H9 (cell line): ENCODE results near the gene MMD2. TPM values are rescaled to one million over a fixed set of nuclear protein-coding genes. Genes with fewer than 3 reads are reported as not detected.

Source experiments
- DNase-seq: peaks from one replicate; pipeline ENCODE4 v3.0.0-alpha.2; 2017
- H2AFZ ChIP-seq: one replicate; pipeline ENCODE4 v1.6.1; 2013; ENCODE audit warnings: mild to moderate bottlenecking, low read length, control low read depth, moderate library complexity
- H2AK5ac ChIP-seq: 2 replicates; pipeline ENCODE4 v1.6.1; 2013; ENCODE audit warnings: low read length, control low read depth, mixed read lengths; ENCODE audit not compliant: insufficient read length
- H2BK120ac ChIP-seq: one replicate; pipeline ENCODE4 v1.6.1; 2013; ENCODE audit warnings: low read depth, mild to moderate bottlenecking, low read length, control low read depth, inconsistent platforms; ENCODE audit not compliant: poor library complexity, severe bottlenecking
- H2BK12ac ChIP-seq: 2 replicates; pipeline ENCODE4 v1.6.1; 2013; ENCODE audit warnings: low read length, control low read depth, mixed read lengths, low read depth; ENCODE audit not compliant: insufficient read length
- H2BK15ac ChIP-seq: 2 replicates; pipeline ENCODE4 v1.6.1; 2013; ENCODE audit warnings: low read depth, low read length, control low read depth
- H2BK20ac ChIP-seq: one replicate; pipeline ENCODE4 v1.6.1; 2013; ENCODE audit warnings: low read depth, mild to moderate bottlenecking, low read length, control low read depth, inconsistent platforms; ENCODE audit not compliant: poor library complexity, severe bottlenecking
- H2BK5ac ChIP-seq: 2 replicates; pipeline ENCODE4 v1.6.1; 2013; ENCODE audit warnings: low read length, control low read depth, mixed read lengths; ENCODE audit not compliant: insufficient read length
- H3K14ac ChIP-seq: 2 replicates; pipeline ENCODE4 v1.6.1; 2013; ENCODE audit warnings: low read length, control low read depth; ENCODE audit not compliant: insufficient read depth
- H3K18ac ChIP-seq: 2 replicates; pipeline ENCODE4 v1.6.1; 2013; ENCODE audit warnings: low read depth, mild to moderate bottlenecking, mixed read lengths, low read length, control low read depth; ENCODE audit not compliant: insufficient read length
- H3K23ac ChIP-seq: 2 replicates; pipeline ENCODE4 v1.6.1; 2013; ENCODE audit warnings: low read length, control low read depth, mixed read lengths, low read depth; ENCODE audit not compliant: insufficient read length
- H3K23me2 ChIP-seq: 2 replicates; pipeline ENCODE4 v1.6.1; 2013; ENCODE audit warnings: low read depth, mild to moderate bottlenecking, mixed read lengths, low read length, control low read depth; ENCODE audit not compliant: insufficient read length, poor library complexity, severe bottlenecking
- H3K27ac ChIP-seq: 2 replicates; pipeline ENCODE4 v1.5.1; 2013; ENCODE audit warnings: low read length, control low read depth, mixed read lengths, low read depth; ENCODE audit not compliant: insufficient read length
- H3K27me3 ChIP-seq: 2 replicates; pipeline ENCODE4 v1.6.1; 2013; ENCODE audit warnings: low read length, control low read depth, inconsistent platforms; ENCODE audit not compliant: insufficient read depth
- H3K4ac ChIP-seq: 2 replicates; pipeline ENCODE4 v1.6.1; 2013; ENCODE audit warnings: low read depth, mild to moderate bottlenecking, control low read depth, inconsistent platforms, low read length, moderate library complexity
- H3K4me1 ChIP-seq: 2 replicates; pipeline ENCODE4 v1.6.1; 2013; ENCODE audit warnings: low read length, control low read depth, inconsistent platforms; ENCODE audit not compliant: insufficient read depth
- H3K4me2 ChIP-seq: 2 replicates; pipeline ENCODE4 v1.6.1; 2013; ENCODE audit warnings: low read length, control low read depth, mixed read lengths; ENCODE audit not compliant: insufficient read length, insufficient read depth
- H3K56ac ChIP-seq: 2 replicates; pipeline ENCODE4 v1.6.1; 2013; ENCODE audit warnings: low read depth, mild to moderate bottlenecking, mixed read lengths, low read length, control low read depth; ENCODE audit not compliant: insufficient read length
- H3K79me1 ChIP-seq: 2 replicates; pipeline ENCODE4 v1.6.1; 2013; ENCODE audit warnings: low read depth, mild to moderate bottlenecking, moderate library complexity, low read length, control low read depth, inconsistent platforms; ENCODE audit not compliant: insufficient read depth, poor library complexity, severe bottlenecking
- H3K79me2 ChIP-seq: 2 replicates; pipeline ENCODE4 v1.6.1; 2013; ENCODE audit warnings: low read length, control low read depth, inconsistent platforms; ENCODE audit not compliant: insufficient read depth
- H3K9ac ChIP-seq: 2 replicates; pipeline ENCODE4 v1.6.1; 2013; ENCODE audit warnings: low read length, control low read depth, mixed read lengths; ENCODE audit not compliant: insufficient read length; ENCODE audit errors: extremely low read depth
- H3K9me3 ChIP-seq: one replicate; pipeline ENCODE4 v1.6.1; 2013; ENCODE audit warnings: low read depth, low read length, inconsistent platforms; ENCODE audit not compliant: control insufficient read depth
- H3T11ph ChIP-seq: one replicate; pipeline ENCODE4 v1.6.1; 2013; ENCODE audit warnings: mild to moderate bottlenecking, low read length, control low read depth, inconsistent platforms
- H4K20me1 ChIP-seq: one replicate; pipeline ENCODE4 v1.6.1; 2013; ENCODE audit not compliant: control insufficient read depth, insufficient read length, insufficient read depth
- H4K5ac ChIP-seq: 2 replicates; pipeline ENCODE4 v1.6.1; 2013; ENCODE audit warnings: low read depth, mild to moderate bottlenecking, mixed read lengths, low read length, control low read depth; ENCODE audit not compliant: insufficient read length
- H4K8ac ChIP-seq: replicated peaks from 2 replicates; pipeline ENCODE4 v1.6.1; 2013; ENCODE audit warnings: low read length, control low read depth, mixed read lengths, low read depth; ENCODE audit not compliant: insufficient read length
- H4K91ac ChIP-seq: 2 replicates; pipeline ENCODE4 v1.6.1; 2013; ENCODE audit warnings: low read depth, mild to moderate bottlenecking, moderate library complexity, mixed read lengths, low read length, control low read depth; ENCODE audit not compliant: insufficient read length
- H3K27ac Mint-ChIP-seq, 3 experiments: 2 replicates in 2 of 3; 3 replicates in 1 of 3; pipeline ENCODE4 v1.8.0; 2020 to 2021; ENCODE audit warnings: mixed read lengths in 3 of 3, mild to moderate bottlenecking in 1 of 3, moderate library complexity in 1 of 3
- H3K27me3 Mint-ChIP-seq: 2 replicates; pipeline ENCODE4 v1.8.0; 2021; ENCODE audit warnings: low read depth, mild to moderate bottlenecking, moderate library complexity, mixed read lengths
- H3K36me3 Mint-ChIP-seq, 3 experiments: 2 replicates in 2 of 3; 3 replicates in 1 of 3; pipeline ENCODE4 v1.8.0; 2020 to 2021; ENCODE audit warnings: low read depth in 3 of 3, mixed read lengths in 3 of 3; ENCODE audit not compliant: insufficient read depth in 1 of 3
- H3K4me1 Mint-ChIP-seq, 2 experiments: 2 replicates each; pipeline ENCODE4 v1.8.0; 2020; ENCODE audit warnings: mixed read lengths in 2 of 2
- H3K4me3 Mint-ChIP-seq, 2 experiments: 2 replicates in 1 of 2; 3 replicates in 1 of 2; pipeline ENCODE4 v1.8.0; 2020 to 2021; ENCODE audit warnings: mild to moderate bottlenecking in 2 of 2, mixed read lengths in 2 of 2, moderate library complexity in 1 of 2
- H3K9me3 Mint-ChIP-seq, 2 experiments: 2 replicates in 1 of 2; 3 replicates in 1 of 2; pipeline ENCODE4 v1.8.0; 2020; ENCODE audit warnings: mild to moderate bottlenecking in 2 of 2, mixed read lengths in 2 of 2, moderate library complexity in 1 of 2
- CTCF ChIP-seq: fragments of 200-600 bp; sonication (generic); conservative IDR thresholded peaks from 3 replicates; pipeline ENCODE4 v1.8.0; 2021; ENCODE audit warnings: antibody characterized with exemption, mild to moderate bottlenecking
- WGBS: extraction: QIAGEN DNeasy Blood & Tissue Kit; methylation state at CpG from one replicate; pipeline ENCODE4 v1.1.7; 2013; ENCODE audit warnings: missing lambda C conversion rate, low lambda C conversion rate, mixed read lengths; ENCODE audit not compliant: insufficient read length; ENCODE audit errors: extremely low coverage; 5-methylcytosine and 5-hydroxymethylcytosine counted together
- total RNA-seq: library from RNA; stranded (reverse); gene quantifications from 2 replicates; pipeline ENCODE4 v1.2.1, GENCODE V29; 2021

The MMD2 gene
- total RNA-seq, 1 experiment from 2014 or later, result 0.20 TPM

- H2BK5ac ChIP-seq, result no peak overlapping the region
- H4K20me1 ChIP-seq, result no peaks in the 10 kb centered on the region
- H3K9ac ChIP-seq, result no peak overlapping the region
- H2BK20ac ChIP-seq, result no peak overlapping the region
- H2BK15ac ChIP-seq, result no peak overlapping the region
- Mint-ChIP-seq H3K4me1 (peaks cover 0 to 5% of the 10 kb centered on the region in 2 experiments; a peak in 3 of 4 replicates), H3K27me3 (no peaks in the 10 kb centered on the region), H3K36me3 (peaks cover 12 to 39% (median 20%) of the 10 kb centered on the region in 3 experiments; a peak in 6 of 7 replicates), H3K27ac (no peak overlapping the region), H3K4me3 (no peak overlapping the region), H3K9me3 (no peaks in the 10 kb centered on the region)
- no peak for DNase-seq
- no peaks in the 10 kb centered on the region for H3K9me3 ChIP-seq
- no peaks in the 10 kb centered on the region for H3K4me1 ChIP-seq
- TF ChIP-seq CTCF, result no peak
- H2BK12ac ChIP-seq, result no peak overlapping the region
- no peak overlapping the region for H3T11ph ChIP-seq
- no peak overlapping the region for H4K8ac ChIP-seq
- H3K27ac ChIP-seq, result no peak overlapping the region
- H3K79me1 ChIP-seq, result no peaks in the 10 kb centered on the region
- H3K56ac ChIP-seq, result no peak overlapping the region
- no peak overlapping the region for H2BK120ac ChIP-seq
- no peaks in the 10 kb centered on the region for H3K79me2 ChIP-seq
- H3K23me2 ChIP-seq, result no peaks in the 10 kb centered on the region
- H2AFZ ChIP-seq, result no peak overlapping the region
- no peak overlapping the region for H4K5ac ChIP-seq
- H3K4ac ChIP-seq, result no peak overlapping the region
- no peak overlapping the region for H3K4me2 ChIP-seq
- no peak overlapping the region for H4K91ac ChIP-seq
- no peak overlapping the region for H3K23ac ChIP-seq
- no peaks in the 10 kb centered on the region for H3K27me3 ChIP-seq
- no peak overlapping the region for H3K18ac ChIP-seq
- WGBS, result no CpG with 5 or more reads among the region's 5 CpGs
- no peak overlapping the region for H2AK5ac ChIP-seq
- no peak overlapping the region for H3K14ac ChIP-seq
These were observed 42.9 kb upstream of the MMD2 start for GRCh38 chr7:5001911-5002310.
